GM23338 (cell line): ENCODE measurements around the gene TBC1D16. TPM values are rescaled to one million over a fixed set of nuclear protein-coding genes. Genes with fewer than 3 reads are reported as not detected.
A peak's percentile ranks its signal among the peaks of the same experiment; 100 is the strongest.

ENCODE experiments used
- ATAC-seq: fragments of 200-7000 bp; cut with Tn5 transposase; 3 replicates; pipeline ENCODE4 v1.9.1; 2020
- DNase-seq: peaks from one replicate; pipeline ENCODE4 v3.0.0-alpha.2; 2015; ENCODE audit warnings: low spot score
- H2AFZ ChIP-seq: fragments of 200-600 bp; sonication (generic); 2 replicates; pipeline ENCODE4 v1.8.0; 2016; ENCODE audit warnings: antibody characterized with exemption, mild to moderate bottlenecking, moderate library complexity
- H3F3A ChIP-seq: fragments of 200-600 bp; sonication (generic); replicated peaks from 2 replicates; pipeline ENCODE4 v1.8.0; 2017; ENCODE audit warnings: antibody characterized with exemption, mixed run types, low read depth
- H3K27ac ChIP-seq: fragments of 200-600 bp; sonication (generic); 2 replicates; pipeline ENCODE4 v1.6.1; 2016; ENCODE audit warnings: low read depth
- H3K27me3 ChIP-seq: fragments of 200-600 bp; sonication (generic); 2 replicates; pipeline ENCODE4 v1.8.0; 2016; ENCODE audit warnings: mild to moderate bottlenecking, mixed run types, moderate library complexity; ENCODE audit not compliant: insufficient read depth
- H3K36me3 ChIP-seq: fragments of 200-600 bp; sonication (generic); 2 replicates; pipeline ENCODE4 v1.8.0; 2016; ENCODE audit warnings: mild to moderate bottlenecking; ENCODE audit not compliant: insufficient read depth
- H3K4me1 ChIP-seq: fragments of 200-600 bp; sonication (generic); 2 replicates; pipeline ENCODE4 v1.8.0; 2016; ENCODE audit warnings: mild to moderate bottlenecking, moderate library complexity; ENCODE audit not compliant: insufficient read depth
- H3K4me2 ChIP-seq: fragments of 200-600 bp; sonication (generic); 2 replicates; pipeline ENCODE4 v1.7.1; 2017; ENCODE audit warnings: mixed run types
- H3K4me3 ChIP-seq: fragments of 200-600 bp; sonication (generic); 2 replicates; pipeline ENCODE4 v1.6.1; 2016; ENCODE audit warnings: mixed run types
- H3K79me2 ChIP-seq: fragments of 200-600 bp; sonication (generic); replicated peaks from 2 replicates; pipeline ENCODE4 v1.8.0; 2017; ENCODE audit warnings: mild to moderate bottlenecking; ENCODE audit not compliant: insufficient read depth
- H3K9me2 ChIP-seq: fragments of 200-600 bp; sonication (generic); 2 replicates; pipeline ENCODE4 v1.8.0; 2017; ENCODE audit not compliant: insufficient read depth
- H4K20me1 ChIP-seq: fragments of 200-600 bp; sonication (generic); replicated peaks from 2 replicates; pipeline ENCODE4 v1.8.0; 2017; ENCODE audit warnings: mild to moderate bottlenecking; ENCODE audit not compliant: insufficient read depth
- H3K27ac Mint-ChIP-seq: 2 replicates; pipeline ENCODE4 v1.8.0; 2020; ENCODE audit warnings: inconsistent platforms, mild to moderate bottlenecking, moderate library complexity, mixed read lengths
- H3K27me3 Mint-ChIP-seq: 3 replicates; pipeline ENCODE4 v1.8.0; 2022; ENCODE audit warnings: low read depth, mild to moderate bottlenecking, moderate library complexity, mixed read lengths, inconsistent platforms; ENCODE audit not compliant: insufficient read depth, poor library complexity
- H3K36me3 Mint-ChIP-seq: 3 replicates; pipeline ENCODE4 v1.8.0; 2021; ENCODE audit warnings: low read depth, mild to moderate bottlenecking, inconsistent platforms, moderate library complexity, mixed read lengths
- H3K4me1 Mint-ChIP-seq: 3 replicates; pipeline ENCODE4 v1.8.0; 2020; ENCODE audit warnings: mild to moderate bottlenecking, inconsistent platforms, mixed read lengths
- H3K4me3 Mint-ChIP-seq: 3 replicates; pipeline ENCODE4 v1.8.0; 2021; ENCODE audit warnings: moderate library complexity, mild to moderate bottlenecking, inconsistent platforms, mixed read lengths
- H3K9me3 Mint-ChIP-seq: 3 replicates; pipeline ENCODE4 v1.8.0; 2020; ENCODE audit warnings: moderate library complexity, mild to moderate bottlenecking, inconsistent platforms, mixed read lengths
- EZH2 ChIP-seq: fragments of 200-600 bp; sonication (generic); IDR thresholded peaks from one replicate; pipeline ENCODE4 v1.8.0; 2017; ENCODE audit warnings: antibody characterized with exemption, mild to moderate bottlenecking, low read depth; ENCODE audit not compliant: unreplicated experiment
- NANOG ChIP-seq: IDR thresholded peaks from 2 replicates; pipeline ENCODE4 v1.6.1; 2016; ENCODE audit warnings: antibody characterized with exemption, borderline replicate concordance
- polyA plus RNA-seq: library from polyadenylated mRNA; unstranded; fragments of >200 nt; fragmentation: Nextera tagmentation; extraction: Ambion mirVana; gene quantifications from 2 replicates; pipeline ENCODE4 v1.2.1, GENCODE V29; 2016
- total RNA-seq: library from RNA; depleted of rRNA; stranded (reverse); fragments of >200 nt; shearing (Covaris generic); gene quantifications from 2 replicates; pipeline ENCODE4 v1.2.3, GENCODE V29; 2014
- TF ChIP-seq, protein P1 (sequence below): IDR thresholded peaks from one replicate; pipeline ENCODE4 v1.6.1; 2018; ENCODE audit warnings: antibody characterized with exemption; ENCODE audit not compliant: unreplicated experiment
- TF ChIP-seq, protein P2 (sequence below): fragments of 250-450 bp; sonication (Bioruptor Pico); IDR thresholded peaks from 2 replicates; pipeline ENCODE4 v1.5.0; 2020; ENCODE audit warnings: mild to moderate bottlenecking, moderate library complexity

The TBC1D16 gene
- total and polyA plus RNA-seq, 2 experiments from 2014 or later: 16.7 to 104 TPM

DNA sequence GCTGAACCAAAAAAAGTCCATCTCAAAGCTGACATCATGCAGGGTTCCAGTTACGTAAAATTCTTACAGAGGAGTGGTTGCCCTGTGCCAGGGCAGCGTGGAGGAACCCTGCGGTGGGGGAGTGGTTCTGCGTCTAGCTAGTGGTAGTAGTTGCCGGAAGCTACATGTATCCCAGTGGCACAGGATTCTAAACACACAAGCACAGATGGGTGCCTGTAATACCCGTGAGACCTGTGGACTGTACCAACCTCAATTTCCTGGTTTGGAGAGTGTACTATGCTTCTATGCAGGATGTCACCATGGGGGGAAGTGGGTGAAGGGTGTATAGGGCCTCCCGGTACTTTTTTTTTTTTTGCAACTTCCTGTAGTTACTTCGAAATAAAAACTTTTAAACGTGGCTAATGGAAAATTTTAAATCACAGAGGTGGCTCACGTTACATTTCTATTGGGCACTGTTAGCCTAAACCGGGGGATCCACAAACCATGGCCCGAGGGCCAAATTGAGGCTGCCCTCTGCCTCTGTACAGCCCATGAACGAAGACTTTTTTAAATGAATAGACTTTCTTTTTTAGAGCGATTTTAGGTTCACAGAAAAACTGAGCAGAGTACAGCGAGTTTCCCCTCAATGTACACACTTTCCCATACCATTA is 38.5 kb downstream of the TBC1D16 start:
- Histone ChIP-seq H3K79me2 (peaks cover 12% of the 10 kb centered on the region; the same call in 1 of the 2 replicates), H3K4me2 (0 out of 2 replicates have a peak overlapping the region, but pooled peaks have one; percentile 23), H4K20me1 (peaks cover 7% of the 10 kb centered on the region), H3K4me3 (no peak overlapping the region), H3K27ac (no peak overlapping the region), H2AFZ (no peak overlapping the region), H3F3A (peaks cover 7% of the 10 kb centered on the region; the same call in 1 of the 2 replicates), H3K9me2 (no peaks in the 10 kb centered on the region), H3K27me3 (no peaks in the 10 kb centered on the region), H3K36me3 (peaks cover 4% of the 10 kb centered on the region; the same call in 1 of the 2 replicates), H3K4me1 (peaks cover 29% of the 10 kb centered on the region)
- peaks cover 11% of the 10 kb centered on the region for H3K27me3 Mint-ChIP-seq
- TF ChIP-seq NANOG (no peak), EZH2 (no peak)
- TF ChIP-seq, protein P1, sequence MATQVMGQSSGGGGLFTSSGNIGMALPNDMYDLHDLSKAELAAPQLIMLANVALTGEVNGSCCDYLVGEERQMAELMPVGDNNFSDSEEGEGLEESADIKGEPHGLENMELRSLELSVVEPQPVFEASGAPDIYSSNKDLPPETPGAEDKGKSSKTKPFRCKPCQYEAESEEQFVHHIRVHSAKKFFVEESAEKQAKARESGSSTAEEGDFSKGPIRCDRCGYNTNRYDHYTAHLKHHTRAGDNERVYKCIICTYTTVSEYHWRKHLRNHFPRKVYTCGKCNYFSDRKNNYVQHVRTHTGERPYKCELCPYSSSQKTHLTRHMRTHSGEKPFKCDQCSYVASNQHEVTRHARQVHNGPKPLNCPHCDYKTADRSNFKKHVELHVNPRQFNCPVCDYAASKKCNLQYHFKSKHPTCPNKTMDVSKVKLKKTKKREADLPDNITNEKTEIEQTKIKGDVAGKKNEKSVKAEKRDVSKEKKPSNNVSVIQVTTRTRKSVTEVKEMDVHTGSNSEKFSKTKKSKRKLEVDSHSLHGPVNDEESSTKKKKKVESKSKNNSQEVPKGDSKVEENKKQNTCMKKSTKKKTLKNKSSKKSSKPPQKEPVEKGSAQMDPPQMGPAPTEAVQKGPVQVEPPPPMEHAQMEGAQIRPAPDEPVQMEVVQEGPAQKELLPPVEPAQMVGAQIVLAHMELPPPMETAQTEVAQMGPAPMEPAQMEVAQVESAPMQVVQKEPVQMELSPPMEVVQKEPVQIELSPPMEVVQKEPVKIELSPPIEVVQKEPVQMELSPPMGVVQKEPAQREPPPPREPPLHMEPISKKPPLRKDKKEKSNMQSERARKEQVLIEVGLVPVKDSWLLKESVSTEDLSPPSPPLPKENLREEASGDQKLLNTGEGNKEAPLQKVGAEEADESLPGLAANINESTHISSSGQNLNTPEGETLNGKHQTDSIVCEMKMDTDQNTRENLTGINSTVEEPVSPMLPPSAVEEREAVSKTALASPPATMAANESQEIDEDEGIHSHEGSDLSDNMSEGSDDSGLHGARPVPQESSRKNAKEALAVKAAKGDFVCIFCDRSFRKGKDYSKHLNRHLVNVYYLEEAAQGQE: no peak
- TF ChIP-seq, protein P2, sequence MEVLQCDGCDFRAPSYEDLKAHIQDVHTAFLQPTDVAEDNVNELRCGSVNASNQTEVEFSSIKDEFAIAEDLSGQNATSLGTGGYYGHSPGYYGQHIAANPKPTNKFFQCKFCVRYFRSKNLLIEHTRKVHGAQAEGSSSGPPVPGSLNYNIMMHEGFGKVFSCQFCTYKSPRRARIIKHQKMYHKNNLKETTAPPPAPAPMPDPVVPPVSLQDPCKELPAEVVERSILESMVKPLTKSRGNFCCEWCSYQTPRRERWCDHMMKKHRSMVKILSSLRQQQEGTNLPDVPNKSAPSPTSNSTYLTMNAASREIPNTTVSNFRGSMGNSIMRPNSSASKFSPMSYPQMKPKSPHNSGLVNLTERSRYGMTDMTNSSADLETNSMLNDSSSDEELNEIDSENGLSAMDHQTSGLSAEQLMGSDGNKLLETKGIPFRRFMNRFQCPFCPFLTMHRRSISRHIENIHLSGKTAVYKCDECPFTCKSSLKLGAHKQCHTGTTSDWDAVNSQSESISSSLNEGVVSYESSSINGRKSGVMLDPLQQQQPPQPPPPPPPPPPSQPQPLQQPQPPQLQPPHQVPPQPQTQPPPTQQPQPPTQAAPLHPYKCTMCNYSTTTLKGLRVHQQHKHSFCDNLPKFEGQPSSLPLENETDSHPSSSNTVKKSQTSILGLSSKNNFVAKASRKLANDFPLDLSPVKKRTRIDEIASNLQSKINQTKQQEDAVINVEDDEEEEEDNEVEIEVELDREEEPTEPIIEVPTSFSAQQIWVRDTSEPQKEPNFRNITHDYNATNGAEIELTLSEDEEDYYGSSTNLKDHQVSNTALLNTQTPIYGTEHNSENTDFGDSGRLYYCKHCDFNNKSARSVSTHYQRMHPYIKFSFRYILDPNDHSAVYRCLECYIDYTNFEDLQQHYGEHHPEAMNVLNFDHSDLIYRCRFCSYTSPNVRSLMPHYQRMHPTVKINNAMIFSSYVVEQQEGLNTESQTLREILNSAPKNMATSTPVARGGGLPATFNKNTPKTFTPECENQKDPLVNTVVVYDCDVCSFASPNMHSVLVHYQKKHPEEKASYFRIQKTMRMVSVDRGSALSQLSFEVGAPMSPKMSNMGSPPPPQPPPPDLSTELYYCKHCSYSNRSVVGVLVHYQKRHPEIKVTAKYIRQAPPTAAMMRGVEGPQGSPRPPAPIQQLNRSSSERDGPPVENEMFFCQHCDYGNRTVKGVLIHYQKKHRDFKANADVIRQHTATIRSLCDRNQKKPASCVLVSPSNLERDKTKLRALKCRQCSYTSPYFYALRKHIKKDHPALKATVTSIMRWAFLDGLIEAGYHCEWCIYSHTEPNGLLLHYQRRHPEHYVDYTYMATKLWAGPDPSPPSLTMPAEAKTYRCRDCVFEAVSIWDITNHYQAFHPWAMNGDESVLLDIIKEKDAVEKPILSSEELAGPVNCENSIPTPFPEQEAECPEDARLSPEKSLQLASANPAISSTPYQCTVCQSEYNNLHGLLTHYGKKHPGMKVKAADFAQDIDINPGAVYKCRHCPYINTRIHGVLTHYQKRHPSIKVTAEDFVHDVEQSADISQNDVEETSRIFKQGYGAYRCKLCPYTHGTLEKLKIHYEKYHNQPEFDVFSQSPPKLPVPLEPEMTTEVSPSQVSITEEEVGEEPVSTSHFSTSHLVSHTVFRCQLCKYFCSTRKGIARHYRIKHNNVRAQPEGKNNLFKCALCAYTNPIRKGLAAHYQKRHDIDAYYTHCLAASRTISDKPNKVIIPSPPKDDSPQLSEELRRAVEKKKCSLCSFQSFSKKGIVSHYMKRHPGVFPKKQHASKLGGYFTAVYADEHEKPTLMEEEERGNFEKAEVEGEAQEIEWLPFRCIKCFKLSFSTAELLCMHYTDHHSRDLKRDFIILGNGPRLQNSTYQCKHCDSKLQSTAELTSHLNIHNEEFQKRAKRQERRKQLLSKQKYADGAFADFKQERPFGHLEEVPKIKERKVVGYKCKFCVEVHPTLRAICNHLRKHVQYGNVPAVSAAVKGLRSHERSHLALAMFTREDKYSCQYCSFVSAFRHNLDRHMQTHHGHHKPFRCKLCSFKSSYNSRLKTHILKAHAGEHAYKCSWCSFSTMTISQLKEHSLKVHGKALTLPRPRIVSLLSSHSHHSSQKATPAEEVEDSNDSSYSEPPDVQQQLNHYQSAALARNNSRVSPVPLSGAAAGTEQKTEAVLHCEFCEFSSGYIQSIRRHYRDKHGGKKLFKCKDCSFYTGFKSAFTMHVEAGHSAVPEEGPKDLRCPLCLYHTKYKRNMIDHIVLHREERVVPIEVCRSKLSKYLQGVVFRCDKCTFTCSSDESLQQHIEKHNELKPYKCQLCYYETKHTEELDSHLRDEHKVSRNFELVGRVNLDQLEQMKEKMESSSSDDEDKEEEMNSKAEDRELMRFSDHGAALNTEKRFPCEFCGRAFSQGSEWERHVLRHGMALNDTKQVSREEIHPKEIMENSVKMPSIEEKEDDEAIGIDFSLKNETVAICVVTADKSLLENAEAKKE (CRISPR knock-in tag): no peak
- H3K36me3 Mint-ChIP-seq: peaks cover 19% of the 10 kb centered on the region
- H3K4me3 Mint-ChIP-seq: no peak overlapping the region
- no peak for ATAC-seq
- H3K4me1 Mint-ChIP-seq: peaks cover 33% of the 10 kb centered on the region
- no peak for DNase-seq
- H3K9me3 Mint-ChIP-seq: no peaks in the 10 kb centered on the region
- no peak overlapping the region for H3K27ac Mint-ChIP-seq
